Ishikawa (cell line): ENCODE results near the gene OVCH1.

Experiments used
- CEBPB ChIP-seq: IDR thresholded peaks from 2 replicates; pipeline ENCODE4 v1.6.1; 2012
- CREB1 ChIP-seq: IDR thresholded peaks from 2 replicates; pipeline ENCODE4 v1.6.1; 2012; ENCODE audit warnings: low read depth
- EP300 ChIP-seq: IDR thresholded peaks from 2 replicates; pipeline ENCODE4 v1.6.1; 2012; ENCODE audit warnings: borderline replicate concordance
- FOXM1 ChIP-seq: IDR thresholded peaks from 2 replicates; pipeline ENCODE4 v1.6.1; 2012; ENCODE audit warnings: low read depth, borderline replicate concordance
- MAX ChIP-seq: IDR thresholded peaks from 2 replicates; pipeline ENCODE4 v1.6.1; 2012
- NFIC ChIP-seq: IDR thresholded peaks from 2 replicates; pipeline ENCODE4 v1.6.1; 2012
- RAD21 ChIP-seq: IDR thresholded peaks from 2 replicates; pipeline ENCODE4 v1.6.1; 2012; ENCODE audit warnings: low read depth
- REST ChIP-seq: IDR thresholded peaks from 2 replicates; pipeline ENCODE4 v1.6.1; 2012; ENCODE audit warnings: low read depth, mild to moderate bottlenecking
- TAF1 ChIP-seq: IDR thresholded peaks from 2 replicates; pipeline ENCODE4 v1.6.1; 2012; ENCODE audit warnings: low read depth, mild to moderate bottlenecking
- TCF12 ChIP-seq: IDR thresholded peaks from 2 replicates; pipeline ENCODE4 v1.6.1; 2012; ENCODE audit warnings: low read depth
- TEAD4 ChIP-seq: IDR thresholded peaks from 2 replicates; pipeline ENCODE4 v1.6.1; 2012
- USF1 ChIP-seq: IDR thresholded peaks from 2 replicates; pipeline ENCODE4 v1.6.1; 2012
- YY1 ChIP-seq: IDR thresholded peaks from 2 replicates; pipeline ENCODE4 v1.6.1; 2012; ENCODE audit warnings: low read depth

GRCh38 chr12:29403991-29404390 is 93.5 kb downstream of the OVCH1 start:
- TF ChIP-seq USF1 = no peak
- TF ChIP-seq TCF12 = no peak
- no peak for TF ChIP-seq REST
- no peak for TF ChIP-seq RAD21
- TF ChIP-seq TAF1 = no peak
- TF ChIP-seq YY1 = no peak
- TF ChIP-seq EP300 = no peak
- no peak for TF ChIP-seq CREB1
- TF ChIP-seq MAX = no peak
- TF ChIP-seq FOXM1 = no peak
- no peak for TF ChIP-seq CEBPB
- no peak for TF ChIP-seq NFIC
- no peak for TF ChIP-seq TEAD4
